Measurements from ENCODE around the gene PPIB. TPM values are rescaled to one million over a fixed set of nuclear protein-coding genes. Genes with fewer than 3 reads are reported as not detected.

The PPIB gene
- total RNA-seq, 2 donors from 2014 or later = 167 to 264 TPM

DNA sequence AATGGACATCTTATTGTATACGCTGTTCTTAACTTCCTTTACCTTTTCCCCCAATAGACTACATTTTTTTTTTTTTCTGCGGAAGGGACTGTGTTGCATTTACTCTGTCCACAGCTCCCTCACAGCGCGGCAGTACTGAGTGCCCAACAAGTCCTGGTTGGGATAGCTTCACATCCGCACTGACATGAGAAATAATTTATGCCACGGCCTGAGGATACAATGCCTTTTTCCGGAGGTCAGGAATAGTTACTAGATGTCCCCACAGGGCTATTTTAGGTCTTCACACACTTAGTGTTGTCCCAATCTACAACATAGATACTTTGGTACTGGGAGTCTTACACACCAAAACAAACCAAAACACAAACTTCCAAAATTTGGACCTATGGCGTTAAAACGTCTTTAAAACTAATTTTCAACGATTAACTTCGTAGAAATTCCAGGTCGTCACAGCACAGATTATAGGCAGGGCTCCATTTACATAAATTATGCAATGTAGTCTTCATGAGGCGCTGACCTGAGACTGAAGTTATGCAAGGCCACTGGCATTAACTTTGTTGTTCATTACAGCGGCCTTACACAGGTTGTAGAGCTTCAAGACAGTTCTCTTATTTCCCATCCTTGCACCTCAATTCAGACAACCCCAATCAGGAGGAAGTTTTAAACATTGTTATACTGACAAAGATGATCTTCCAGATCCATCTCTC lies 989 bp upstream of the PPIB start:
- DNase-seq (ENCODE audit: low spot score in 2 of 2) (no peak), ATAC-seq (peak in 1 of 2 donors; percentile 0)
- Mint-ChIP-seq H3K9me3 (no peaks in the 10 kb centered on the region), H3K27ac (peak overlapping the region; percentile 92 to 94), H3K36me3 (peaks cover 21 to 26% of the 10 kb centered on the region in 2 donors)

DNA sequence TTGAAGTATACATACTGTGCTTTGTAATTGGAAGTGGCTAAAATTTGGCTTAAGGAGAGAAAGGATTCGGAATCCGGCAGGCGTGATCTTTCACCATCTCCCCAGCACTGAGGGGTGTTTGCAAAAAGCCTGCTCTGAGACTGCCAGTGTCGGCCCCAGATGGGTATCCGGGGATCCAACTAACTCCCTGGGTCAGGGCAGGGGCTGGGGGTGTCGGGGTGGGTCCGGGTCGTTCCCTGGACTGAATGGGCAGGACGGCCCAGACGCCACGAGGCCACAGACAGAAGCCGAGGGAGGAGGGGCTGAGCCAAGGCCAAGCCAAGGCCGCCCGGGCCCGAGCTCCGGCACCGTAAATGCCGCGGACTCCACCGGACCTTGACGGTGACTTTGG lies 349 bp downstream of the PPIB start:
- peaks cover 27 to 37% of the 10 kb centered on the region in 2 donors for H3K36me3 Mint-ChIP-seq
- no peak for DNase-seq (ENCODE audit: low spot score in 2 of 2)
- H3K27ac Mint-ChIP-seq = peak overlapping the region; percentile 92 to 98
- peak; percentile 26 to 28 for ATAC-seq
- no peaks in the 10 kb centered on the region for H3K9me3 Mint-ChIP-seq

DNA sequence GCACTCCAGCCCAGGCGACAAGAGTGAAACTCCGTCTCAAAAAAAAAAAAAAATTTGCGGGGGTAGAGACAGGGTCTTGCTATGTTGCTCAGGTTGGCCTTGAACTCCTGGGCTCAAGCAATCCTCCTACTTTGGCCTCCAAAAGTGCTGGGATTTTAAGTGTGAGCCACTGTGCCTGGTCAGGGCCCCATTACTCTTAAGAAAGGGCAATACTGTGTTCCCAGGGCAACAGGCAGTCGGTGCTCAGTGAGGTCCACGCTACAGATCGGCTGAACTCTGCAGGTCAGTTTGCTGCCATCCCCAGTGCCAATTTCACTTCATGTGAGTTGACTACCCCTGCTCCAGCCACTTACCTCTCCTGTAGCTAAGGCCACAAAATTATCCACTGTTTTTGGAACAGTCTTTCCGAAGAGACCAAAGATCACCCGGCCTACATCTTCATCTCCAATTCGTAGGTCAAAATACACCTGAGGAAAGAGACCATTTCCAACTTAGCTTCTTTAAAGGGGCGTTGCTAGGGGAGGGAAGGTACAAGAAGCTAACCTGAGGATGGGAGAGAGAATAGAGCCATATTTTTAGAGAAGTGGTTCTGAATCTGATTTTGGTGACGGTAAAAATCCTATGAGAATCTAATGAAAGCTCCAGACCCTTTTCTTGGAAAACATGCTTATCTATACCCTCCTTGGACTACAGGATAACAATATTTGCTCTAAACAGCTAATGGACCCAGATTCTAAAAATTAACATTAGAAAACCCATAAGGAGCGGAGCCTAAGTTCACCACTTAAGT lies 939 bp downstream of the PPIB start:
- DNase-seq (ENCODE audit: low spot score in 2 of 2) (no peak), ATAC-seq (no peak)
- Mint-ChIP-seq H3K9me3 (no peaks in the 10 kb centered on the region), H3K27ac (peak overlapping the region; percentile 92 to 98), H3K36me3 (peaks cover 27 to 37% of the 10 kb centered on the region in 2 donors)

DNA sequence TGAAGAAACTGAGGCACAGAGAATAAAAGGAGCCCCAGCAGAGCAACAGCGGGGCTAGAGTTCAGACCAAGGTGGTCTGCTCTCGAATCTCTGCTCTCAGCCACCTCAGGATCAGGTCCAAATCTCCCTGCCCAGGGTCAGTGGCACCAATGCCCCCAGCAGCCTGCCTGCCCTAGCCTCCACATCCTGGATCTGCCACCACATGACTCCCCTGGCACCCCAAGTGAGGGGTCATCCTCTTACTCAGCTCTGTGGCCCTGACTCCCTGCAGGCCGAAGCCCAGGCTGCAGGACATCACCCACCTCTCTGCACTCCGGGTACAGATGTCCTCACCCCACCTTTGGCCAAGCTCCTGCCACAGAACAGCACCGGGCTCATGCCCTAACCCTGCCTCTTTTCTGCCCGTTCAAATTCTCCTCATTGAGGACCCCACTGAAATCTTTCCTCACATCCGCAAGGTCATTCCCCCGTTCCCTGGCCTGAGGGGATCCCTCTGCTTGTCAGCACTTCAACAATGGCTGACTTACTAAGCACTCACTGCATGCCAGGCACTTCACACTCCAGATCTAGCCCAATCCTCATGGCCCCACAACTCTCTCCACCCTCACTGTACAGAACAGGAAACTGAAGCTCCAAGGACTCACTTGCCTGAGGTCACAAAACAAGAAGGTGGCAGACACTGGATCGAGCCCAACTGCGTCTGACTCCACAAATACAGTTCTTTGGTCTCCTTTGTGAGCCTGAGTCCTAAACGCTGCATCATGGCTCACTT lies 4.3 kb downstream of the PPIB start:
- Mint-ChIP-seq H3K27ac (peak overlapping the region; percentile 48 to 88), H3K36me3 (peaks cover 27 to 34% of the 10 kb centered on the region in 2 donors), H3K9me3 (no peaks in the 10 kb centered on the region)
- DNase-seq (ENCODE audit: low spot score in 2 of 2) = no peak
- no peak for ATAC-seq

DNA sequence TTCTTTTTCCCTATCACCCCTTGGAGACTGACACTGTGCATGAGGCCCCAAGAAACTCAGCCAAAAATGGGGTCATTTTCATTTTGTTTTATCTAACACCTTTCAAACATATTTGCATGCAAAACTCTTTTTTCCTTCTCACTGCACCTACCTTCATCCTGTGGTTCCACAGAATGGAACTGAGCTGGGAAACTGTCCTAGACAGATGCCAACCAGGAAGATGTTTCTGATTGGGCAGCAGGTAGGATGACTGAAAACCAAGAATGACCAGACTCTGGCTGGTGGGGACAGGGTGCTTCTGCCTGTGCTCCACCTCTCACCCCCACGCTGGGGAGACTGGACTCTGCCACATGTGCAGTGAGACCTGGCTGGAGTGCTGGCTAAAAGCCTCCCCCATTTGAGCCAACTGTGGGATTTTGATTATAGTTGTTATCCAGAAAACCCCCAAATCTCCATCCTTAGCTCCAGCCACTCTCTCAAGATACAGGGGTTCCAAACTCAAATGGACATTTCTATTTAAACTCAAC lies 5.2 kb downstream of the PPIB start:
- ATAC-seq (no peak), DNase-seq (ENCODE audit: low spot score in 2 of 2) (no peak)
- Mint-ChIP-seq H3K9me3 (no peaks in the 10 kb centered on the region), H3K27ac (peak overlapping the region; percentile 48 to 88), H3K36me3 (peaks cover 27 to 31% of the 10 kb centered on the region in 2 donors)

DNA sequence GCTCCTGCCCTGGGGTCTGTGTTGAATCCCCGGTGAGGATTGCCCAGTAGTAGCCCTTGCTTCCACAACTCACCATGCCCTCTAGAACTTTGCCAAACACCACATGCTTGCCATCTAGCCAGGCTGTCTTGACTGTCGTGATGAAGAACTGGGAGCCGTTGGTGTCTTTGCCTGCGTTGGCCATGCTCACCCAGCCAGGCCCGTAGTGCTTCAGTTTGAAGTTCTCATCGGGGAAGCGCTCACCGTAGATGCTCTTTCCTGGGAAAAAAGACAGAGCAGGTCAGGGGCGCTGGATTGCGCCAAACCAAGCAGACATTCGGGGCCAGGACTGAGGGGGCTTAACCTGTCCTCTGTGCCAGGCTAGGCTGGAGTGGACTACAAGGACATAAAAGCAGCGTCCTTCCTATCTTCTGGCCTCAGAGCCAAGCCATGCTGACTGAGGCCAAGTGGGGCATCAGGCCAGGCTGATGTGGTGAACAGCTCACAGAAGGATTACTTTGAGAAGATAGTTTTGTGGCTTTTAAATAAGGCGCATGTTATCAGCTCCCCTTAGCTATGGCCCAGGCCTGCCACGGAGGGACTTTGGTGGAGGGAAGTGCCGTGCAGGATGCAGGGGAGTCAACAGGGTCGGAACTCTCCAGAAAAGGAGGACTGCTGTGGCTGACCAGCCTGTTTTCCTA lies 6.0 kb downstream of the PPIB start:
- Mint-ChIP-seq H3K36me3 (peaks cover 22 to 25% of the 10 kb centered on the region in 2 donors), H3K27ac (peak overlapping the region in 1 of 2 donors; percentile 55), H3K9me3 (no peaks in the 10 kb centered on the region)
- DNase-seq (ENCODE audit: low spot score in 2 of 2) (no peak), ATAC-seq (no peak)

DNA sequence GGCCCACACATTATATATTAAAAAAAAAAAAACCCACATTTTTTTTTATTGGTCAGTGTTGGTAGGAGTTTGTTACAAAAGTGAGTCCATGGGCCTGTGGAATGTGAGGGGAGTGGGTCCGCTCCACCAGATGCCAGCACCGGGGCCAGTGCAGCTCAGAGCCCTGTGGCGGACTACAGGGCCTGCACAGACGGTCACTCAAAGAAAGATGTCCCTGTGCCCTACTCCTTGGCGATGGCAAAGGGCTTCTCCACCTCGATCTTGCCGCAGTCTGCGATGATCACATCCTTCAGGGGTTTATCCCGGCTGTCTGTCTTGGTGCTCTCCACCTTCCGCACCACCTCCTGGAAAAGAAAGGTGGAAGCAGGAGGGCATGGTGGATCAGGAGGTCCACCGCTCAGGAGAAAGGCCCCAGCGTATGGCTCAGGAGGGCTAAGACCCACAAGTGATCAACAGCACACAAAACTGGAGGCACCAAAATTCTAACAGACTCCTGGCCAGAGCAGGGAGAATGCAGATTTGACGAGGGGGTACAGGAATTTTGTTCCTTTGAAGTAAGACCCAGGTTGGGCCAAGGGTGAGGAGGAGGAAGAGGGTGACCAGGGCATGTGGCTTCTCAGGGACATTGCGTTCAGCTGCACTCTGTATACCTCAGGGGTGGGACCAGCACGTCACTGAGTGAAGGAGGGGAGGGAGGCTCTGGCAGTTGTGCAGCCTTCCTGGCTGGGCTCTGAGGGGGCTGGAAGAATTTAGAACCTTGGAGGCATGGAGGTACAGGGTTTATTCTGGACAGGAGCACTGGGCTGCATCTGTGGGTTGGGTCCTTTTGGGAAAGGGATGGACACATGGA lies 6.8 kb downstream of the PPIB start:
- H3K36me3 Mint-ChIP-seq = peaks cover 18 to 23% of the 10 kb centered on the region in 2 donors
- no peak overlapping the region for H3K27ac Mint-ChIP-seq
- no peak for ATAC-seq
- no peaks in the 10 kb centered on the region for H3K9me3 Mint-ChIP-seq
- no peak for DNase-seq (ENCODE audit: low spot score in 2 of 2)

DNA sequence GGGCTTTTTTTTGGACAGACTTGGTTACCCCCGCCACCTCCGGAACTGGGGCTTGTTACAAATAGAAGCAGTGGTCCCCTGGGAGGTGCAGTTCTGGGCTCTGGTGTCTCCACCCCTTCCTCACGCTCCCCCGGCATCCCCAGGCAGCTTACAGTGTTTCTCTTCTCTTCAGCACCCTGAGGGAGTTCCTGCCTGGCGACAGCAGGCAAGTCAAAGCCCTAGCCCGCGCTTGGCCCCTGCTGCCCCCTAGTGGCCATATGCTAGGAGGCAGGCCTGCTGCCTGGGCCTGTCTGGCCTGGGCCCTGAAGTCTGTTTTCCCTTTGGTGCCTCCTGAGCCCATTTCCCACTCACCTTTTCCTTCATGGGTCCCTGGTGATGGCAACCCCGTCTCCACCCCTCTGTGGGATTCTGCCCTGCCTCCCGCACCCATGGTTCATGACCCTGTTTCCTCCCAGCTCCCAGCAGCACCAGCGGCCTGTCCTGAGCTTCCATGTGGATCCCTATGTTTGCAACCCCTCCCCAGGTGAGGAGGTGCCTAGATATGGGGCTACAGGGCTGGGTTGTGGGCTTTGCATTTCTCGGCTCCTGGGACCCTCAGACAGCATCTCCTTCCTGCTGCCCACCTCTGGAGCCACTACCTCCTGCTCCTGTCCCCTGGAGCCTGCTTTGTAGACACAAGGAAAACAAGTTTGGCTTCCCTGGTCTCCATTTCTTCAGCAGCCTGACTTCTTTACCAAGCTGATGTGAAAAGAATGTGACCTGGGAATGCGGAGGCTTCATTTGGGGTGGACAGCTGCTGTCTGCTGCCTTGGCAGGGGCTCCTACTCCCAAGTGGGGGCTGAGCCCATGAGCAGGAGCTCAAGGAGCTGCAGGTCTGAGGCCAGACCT lies 9.1 kb downstream of the PPIB start:
- ATAC-seq (peak; percentile 77 to 90), DNase-seq (ENCODE audit: low spot score in 2 of 2) (peak; percentile 87 to 97)
- no peaks in the 10 kb centered on the region for H3K9me3 Mint-ChIP-seq
- peaks cover 6 to 10% of the 10 kb centered on the region in 2 donors for H3K36me3 Mint-ChIP-seq
- peak overlapping the region in 1 of 2 donors; percentile 36 for H3K27ac Mint-ChIP-seq

DNA sequence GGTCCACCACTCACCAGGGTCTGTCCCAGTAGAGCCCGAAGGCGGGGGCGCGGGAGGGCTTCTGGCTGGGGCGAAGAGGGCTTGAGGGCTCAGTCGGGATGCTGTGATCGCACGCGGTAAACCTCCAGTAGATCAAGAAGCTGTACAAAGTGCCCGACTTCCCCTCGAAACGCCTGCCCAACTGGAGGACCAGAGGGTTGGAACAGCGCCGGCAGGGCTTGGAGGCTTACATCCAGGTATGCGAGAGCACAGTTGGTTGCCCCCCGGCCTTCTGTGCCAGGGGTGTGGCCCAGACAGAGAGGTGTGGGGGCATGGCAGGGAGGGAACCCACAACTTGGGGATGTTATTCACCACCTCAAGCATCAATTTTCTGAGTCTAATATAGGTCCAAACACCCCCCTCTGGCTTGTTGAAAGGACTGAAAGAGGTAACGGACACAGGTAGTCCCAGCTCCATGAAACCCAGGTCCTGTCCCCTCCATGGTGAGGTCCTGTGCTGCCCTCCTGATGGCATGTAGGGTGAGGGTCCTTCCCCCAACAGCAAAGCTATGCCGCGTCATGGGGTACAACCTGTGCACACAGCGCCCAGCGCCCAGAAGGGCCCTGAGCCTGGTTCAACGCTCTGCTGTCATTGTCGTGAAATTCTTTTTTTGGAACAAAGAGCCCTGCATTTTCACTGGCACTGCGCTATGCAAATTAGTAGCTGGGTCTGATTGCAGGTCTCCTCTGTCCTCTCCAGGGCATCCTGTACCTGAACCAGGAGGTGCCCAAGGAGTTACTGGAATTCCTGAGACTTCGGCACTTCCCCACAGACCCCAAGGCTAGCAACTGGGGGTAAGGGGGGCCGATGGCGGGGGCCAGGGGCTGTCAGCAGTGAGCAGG lies 10.1 kb downstream of the PPIB start:
- H3K27ac Mint-ChIP-seq = no peak overlapping the region
- no peaks in the 10 kb centered on the region for H3K9me3 Mint-ChIP-seq

DNA sequence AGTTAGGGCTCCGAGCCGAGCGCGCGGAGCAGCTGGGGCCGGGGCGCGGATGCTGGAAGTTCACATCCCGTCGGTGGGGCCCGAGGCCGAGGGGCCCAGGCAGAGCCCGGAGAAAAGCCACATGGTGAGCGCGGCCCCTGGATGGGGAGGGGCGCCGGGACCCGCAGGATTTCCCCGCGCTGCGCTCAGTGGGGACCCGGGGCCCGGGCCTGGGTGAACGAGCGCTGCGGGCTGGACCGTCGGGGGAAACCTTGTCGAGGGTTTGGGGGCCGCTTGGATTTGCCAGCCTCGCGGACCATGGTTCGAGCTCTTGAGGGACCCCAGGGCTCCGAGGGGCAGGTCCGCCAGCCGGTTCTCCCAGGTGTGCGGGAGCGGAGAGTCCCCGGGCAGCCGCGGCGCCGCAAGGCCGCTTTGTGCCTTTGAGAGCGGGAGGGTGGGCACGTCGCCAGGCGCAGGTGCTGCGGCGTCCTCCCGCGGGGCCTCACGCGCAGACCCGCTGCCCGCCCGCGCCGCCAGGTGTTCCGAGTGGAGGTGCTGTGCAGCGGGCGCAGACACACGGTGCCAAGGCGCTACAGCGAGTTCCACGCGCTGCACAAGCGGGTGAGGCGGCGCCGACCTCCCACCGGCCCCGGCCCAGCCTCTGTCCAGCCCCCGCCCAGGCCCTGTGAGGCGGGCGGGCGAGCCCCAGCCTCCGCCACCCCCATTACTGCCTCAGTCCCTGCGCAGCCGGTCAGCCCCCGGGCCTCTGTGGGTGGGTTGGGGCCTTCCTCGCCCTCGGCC lies 10.9 kb downstream of the PPIB start, which contains the start of gene SNX22:
TSS of gene SNX22 (plus strand) at position 5 of the 780 bp plus-strand sequence. CDS start at position 50, 45 bp downstream.
- ATAC-seq (peak; percentile 2 to 19), DNase-seq (ENCODE audit: low spot score in 2 of 2) (peak in 1 of 2 donors; percentile 30)
- no peak within 1 kb of the TSS for H3K27ac Mint-ChIP-seq
- H3K9me3 Mint-ChIP-seq = no peaks in the 10 kb centered on the region
- no peaks in the 10 kb centered on the region for H3K36me3 Mint-ChIP-seq

More for the DNA sequence above, 10.1 kb downstream of the PPIB start:
- DNase-seq (ENCODE audit: low spot score in 2 of 2) (peak in 1 of 2 donors; percentile 21), ATAC-seq (no peak)
- peaks cover 0 to under 1% of the 10 kb centered on the region in 2 donors for H3K36me3 Mint-ChIP-seq

DNA sequence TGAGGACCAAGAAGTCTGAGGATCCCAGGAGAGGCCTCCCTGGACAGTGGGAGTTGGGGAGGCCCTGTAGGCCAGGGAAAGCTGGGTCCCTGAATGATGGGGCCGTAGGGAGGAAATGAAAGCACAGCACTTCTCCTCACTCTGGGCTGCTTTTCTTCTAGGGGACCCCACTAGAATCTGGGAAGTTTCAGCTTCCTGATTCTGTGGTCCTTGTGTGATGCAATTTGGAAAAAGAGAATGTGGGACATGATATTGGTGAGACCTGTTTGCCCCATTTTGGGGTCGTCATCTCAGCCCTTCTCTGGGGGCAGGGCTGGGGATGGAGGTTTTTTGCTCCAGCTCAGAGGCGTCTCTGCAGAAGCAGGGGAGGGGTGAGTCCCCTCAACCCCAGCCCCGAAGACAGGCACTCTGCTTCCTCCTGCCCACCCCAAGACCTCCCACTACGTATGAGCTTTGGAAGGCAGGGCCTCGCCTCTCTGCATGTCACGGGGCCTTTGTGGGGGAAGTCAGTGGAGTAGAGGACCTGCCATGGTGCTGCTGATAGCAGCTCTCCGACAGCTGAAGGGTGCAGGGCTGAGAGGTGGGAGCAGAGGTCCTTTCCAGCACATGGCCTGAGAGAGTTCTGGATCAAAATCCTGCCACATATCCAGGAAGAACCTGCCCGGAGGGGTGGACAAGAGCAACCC lies 12.8 kb downstream of the PPIB start:
- DNase-seq (ENCODE audit: low spot score in 2 of 2) (no peak), ATAC-seq (no peak)
- peak overlapping the region in 1 of 2 donors; percentile 4 for H3K27ac Mint-ChIP-seq
- H3K36me3 Mint-ChIP-seq = no peaks in the 10 kb centered on the region
- H3K9me3 Mint-ChIP-seq = no peaks in the 10 kb centered on the region

DNA sequence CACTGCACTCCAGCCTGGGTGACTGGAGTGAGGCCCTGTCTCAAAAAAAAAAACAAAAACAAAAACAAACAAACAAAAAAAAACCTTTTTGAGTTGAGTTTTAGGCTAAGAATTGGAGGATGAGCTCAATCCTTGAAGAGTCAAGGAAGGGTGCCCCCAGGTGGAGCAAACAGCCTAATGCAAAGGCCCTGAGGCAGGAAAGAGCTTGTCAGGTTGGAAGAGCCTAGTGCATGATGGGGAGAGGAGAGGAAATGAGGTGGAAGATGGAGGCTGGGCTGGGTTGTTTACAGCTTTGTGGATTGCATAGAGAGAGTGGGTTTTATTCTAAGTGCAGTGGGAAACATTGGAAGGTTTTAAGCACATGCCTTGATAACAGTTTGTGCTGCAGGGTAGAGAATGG lies 13.4 kb downstream of the PPIB start:
- DNase-seq (ENCODE audit: low spot score in 2 of 2) = no peak
- peak overlapping the region in 1 of 2 donors; percentile 4 for H3K27ac Mint-ChIP-seq
- H3K9me3 Mint-ChIP-seq = no peaks in the 10 kb centered on the region
- H3K36me3 Mint-ChIP-seq = no peaks in the 10 kb centered on the region
- no peak for ATAC-seq

All from activated naive CD4-positive, alpha-beta T cell treated with anti-CD3 and anti-CD28 coated beads, Interleukin-2, amount 50 U/mL, for 72 hours (primary cell).